GM12878 (cell line): ENCODE results near the gene TYR. TPM values are rescaled to one million over a fixed set of nuclear protein-coding genes. Genes with fewer than 3 reads are reported as not detected.

Source experiments
- ATF3 ChIP-seq: IDR thresholded peaks from 2 replicates; pipeline ENCODE4 v1.6.1; 2011; ENCODE audit warnings: low read depth, mild to moderate bottlenecking, low read length, moderate library complexity, borderline replicate concordance; ENCODE audit errors: extremely low read depth
- BCL3 ChIP-seq: IDR thresholded peaks from 2 replicates; pipeline ENCODE4 v1.6.1; 2011; ENCODE audit warnings: borderline replicate concordance, low read depth, mild to moderate bottlenecking, moderate library complexity, low read length; ENCODE audit not compliant: insufficient read depth, poor library complexity, severe bottlenecking
- CHD4 ChIP-seq: fragments of 200-600 bp; sonication (generic); IDR thresholded peaks from 2 replicates; pipeline ENCODE4 v1.6.1; 2016; ENCODE audit warnings: mild to moderate bottlenecking
- IRF3 ChIP-seq: fragments of 450-650 bp; IDR thresholded peaks from 2 replicates; pipeline ENCODE4 v1.6.1; 2014; ENCODE audit warnings: mild to moderate bottlenecking
- MYB ChIP-seq: fragments of 150-350 bp; IDR thresholded peaks from 2 replicates; pipeline ENCODE4 v1.6.1; 2014; ENCODE audit warnings: mild to moderate bottlenecking, low read depth, low read length, borderline replicate concordance
- NKRF ChIP-seq: fragments of 450-650 bp; conservative IDR thresholded peaks from 2 replicates; pipeline ENCODE4 v1.6.1; 2017; ENCODE audit warnings: mild to moderate bottlenecking, moderate library complexity
- PAX8 ChIP-seq: fragments of 450-650 bp; IDR thresholded peaks from 2 replicates; pipeline ENCODE4 v1.6.1; 2017; ENCODE audit warnings: mild to moderate bottlenecking, moderate library complexity
- SIN3A ChIP-seq: IDR thresholded peaks from 2 replicates; pipeline ENCODE4 v1.6.1; 2012; ENCODE audit warnings: low read depth, low read length, improper control_type of control experiment
- SMAD5 ChIP-seq: IDR thresholded peaks from 2 replicates; pipeline ENCODE4 v1.6.1; 2016; ENCODE audit warnings: antibody characterized with exemption, low read depth
- SPI1 ChIP-seq: IDR thresholded peaks from 2 replicates; pipeline ENCODE4 v1.6.1; 2011; ENCODE audit warnings: low read depth, mild to moderate bottlenecking, low read length, moderate library complexity, borderline replicate concordance; ENCODE audit not compliant: insufficient read depth
- TAF1 ChIP-seq: IDR thresholded peaks from 2 replicates; pipeline ENCODE4 v1.6.1; 2011; ENCODE audit warnings: mild to moderate bottlenecking, low read depth, low read length, borderline replicate concordance
- USF1 ChIP-seq: IDR thresholded peaks from 2 replicates; pipeline ENCODE4 v1.6.1; 2011; ENCODE audit warnings: borderline replicate concordance, low read depth, mild to moderate bottlenecking, moderate library complexity, mixed read lengths, low read length; ENCODE audit not compliant: insufficient read depth; ENCODE audit errors: extremely low read length
- ZNF207 ChIP-seq: fragments of 450-650 bp; IDR thresholded peaks from 2 replicates; pipeline ENCODE4 v1.6.1; 2014; ENCODE audit warnings: antibody characterized with exemption, mild to moderate bottlenecking, borderline replicate concordance
- polyA plus RNA-seq, 11 experiments: library from polyadenylated mRNA; depleted of rRNA in 4 of 11; unstranded in 6 of 11; stranded (reverse) in 5 of 11; fragments of >200 nt; fragmentation: Nextera tagmentation in 4 of 11; fragmentation: Illumina TruSeq in 1 of 11; extraction: Ambion mirVana in 4 of 11; extraction: Trizol in 1 of 11; gene quantifications; 1 replicate in 1 of 11; 2 replicates in 10 of 11; pipeline versions ENCODE4 v1.2.1 to v1.2.3, GENCODE V29; 2011 to 2016; ENCODE audit warnings: inconsistent platforms in 2 of 11, missing spikeins in 2 of 11, low read depth in 1 of 11
- total RNA-seq, 4 experiments: library from RNA; depleted of rRNA in 3 of 4; stranded (reverse); fragments of >200 nt in 3 of 4; fragmentation: Illumina TruSeq in 1 of 4; extraction: Trizol in 1 of 4; gene quantifications; 2 replicates each; pipeline versions ENCODE4 v1.2.1 to v1.2.3, GENCODE V29; 2013 to 2021

The TYR gene
- total and polyA plus RNA-seq, 10 of the 15 experiments (the other 5 are each of a cell fraction or from before 2014, with no cell fraction given): not detected

GRCh38 chr11:89175796-89176195 lies 1.9 kb upstream of the TYR start (continued):
- TF ChIP-seq NKRF: no peak
- no peak for TF ChIP-seq TAF1
- no peak for TF ChIP-seq PAX8
- TF ChIP-seq SMAD5: no peak
- no peak for TF ChIP-seq CHD4
- no peak for TF ChIP-seq USF1
- TF ChIP-seq MYB: no peak
- TF ChIP-seq SPI1: no peak
- TF ChIP-seq ZNF207: no peak
- TF ChIP-seq IRF3: no peak
- TF ChIP-seq ATF3: no peak
- TF ChIP-seq SIN3A: no peak
- no peak for TF ChIP-seq BCL3
